Endodermal cell (in vitro differentiated cells): ENCODE measurements around the gene AUTS2. TPM values are rescaled to one million over a fixed set of nuclear protein-coding genes. Genes with fewer than 3 reads are reported as not detected.

ENCODE experiments used
- DNase-seq: peaks from one replicate; pipeline ENCODE4 v3.0.0-alpha.2; 2017
- H3K27ac ChIP-seq: 2 replicates; pipeline ENCODE4 v1.5.1; 2013; ENCODE audit warnings: mild to moderate bottlenecking, low read depth, low read length, moderate library complexity
- H3K27me3 ChIP-seq: 2 replicates; pipeline ENCODE4 v1.6.1; 2013; ENCODE audit warnings: mild to moderate bottlenecking, low read length, moderate library complexity; ENCODE audit not compliant: insufficient read depth, control insufficient read depth, poor library complexity, severe bottlenecking
- H3K36me3 ChIP-seq: 2 replicates; pipeline ENCODE4 v1.7.0; 2013; ENCODE audit warnings: mild to moderate bottlenecking, low read length, moderate library complexity; ENCODE audit not compliant: control insufficient read depth, insufficient read depth
- H3K4me1 ChIP-seq: one replicate; pipeline ENCODE4 v1.7.0; 2013; ENCODE audit warnings: low read length; ENCODE audit not compliant: control insufficient read depth, insufficient read depth
- H3K4me3 ChIP-seq: 2 replicates; pipeline ENCODE4 v1.5.1; 2013; ENCODE audit warnings: mild to moderate bottlenecking, low read length, moderate library complexity
- H3K9ac ChIP-seq: 2 replicates; pipeline ENCODE4 v1.6.1; 2013; ENCODE audit warnings: mild to moderate bottlenecking, low read length, moderate library complexity; ENCODE audit not compliant: poor library complexity, severe bottlenecking; ENCODE audit errors: extremely low read depth
- H3K9me3 ChIP-seq: 2 replicates; pipeline ENCODE4 v1.6.1; 2013; ENCODE audit warnings: mild to moderate bottlenecking, low read length, moderate library complexity; ENCODE audit not compliant: control insufficient read depth
- H3K27ac Mint-ChIP-seq: 2 replicates; pipeline ENCODE4 v1.8.0; 2020; ENCODE audit warnings: mixed read lengths
- H3K27me3 Mint-ChIP-seq: 2 replicates; pipeline ENCODE4 v1.8.0; 2021; ENCODE audit warnings: mild to moderate bottlenecking, mixed read lengths; ENCODE audit not compliant: insufficient read depth
- H3K36me3 Mint-ChIP-seq: 2 replicates; pipeline ENCODE4 v1.8.0; 2020; ENCODE audit warnings: low read depth, mixed read lengths
- H3K4me1 Mint-ChIP-seq: 2 replicates; pipeline ENCODE4 v1.8.0; 2020; ENCODE audit warnings: mixed read lengths
- H3K4me3 Mint-ChIP-seq: 2 replicates; pipeline ENCODE4 v1.8.0; 2020; ENCODE audit warnings: mild to moderate bottlenecking, moderate library complexity, mixed read lengths
- H3K9me3 Mint-ChIP-seq: 2 replicates; pipeline ENCODE4 v1.8.0; 2020; ENCODE audit warnings: mild to moderate bottlenecking, mixed read lengths
- CTCF ChIP-seq: fragments of 200-600 bp; sonication (generic); conservative IDR thresholded peaks from 2 replicates; pipeline ENCODE4 v1.5.0; 2021; ENCODE audit warnings: antibody characterized with exemption, mild to moderate bottlenecking
- WGBS, 2 experiments: methylation state at CpG; one replicate each; pipeline versions ENCODE4 v1.1.5 to v1.1.7; 2013; ENCODE audit warnings: missing lambda C conversion rate in 2 of 2, mixed read lengths in 1 of 2; ENCODE audit not compliant: insufficient coverage in 1 of 2, insufficient read length in 1 of 2; 5-methylcytosine and 5-hydroxymethylcytosine counted together
- total RNA-seq, 2 donors: library from RNA; stranded (reverse); fragmentation: NEBNext Ultra II Directional in 1 of 2; extraction: Animal tissue kit (Norgen Biotek cat#: 25700) in 1 of 2; gene quantifications; 2 replicates in 1 of 2; 3 replicates in 1 of 2; pipeline ENCODE4 v1.2.1, GENCODE V29; 2021

AUTS2 gene
- total RNA-seq, 2 donors from 2014 or later: 76.8 to 106 TPM

- no peaks in the 10 kb centered on the region for H3K9me3 Mint-ChIP-seq
- no peaks in the 10 kb centered on the region for H3K9me3 ChIP-seq
- no peak overlapping the region for H3K9ac ChIP-seq
- H3K4me3 ChIP-seq: no peak overlapping the region
- H3K27ac ChIP-seq: no peak overlapping the region
- no peak for DNase-seq
- no peak overlapping the region for H3K27ac Mint-ChIP-seq
- H3K4me1 Mint-ChIP-seq: peaks cover 21% of the 10 kb centered on the region
- H3K4me1 ChIP-seq: peaks cover 2% of the 10 kb centered on the region
- H3K36me3 ChIP-seq: peaks cover 97% of the 10 kb centered on the region
- no peaks in the 10 kb centered on the region for H3K27me3 ChIP-seq
- no peaks in the 10 kb centered on the region for H3K27me3 Mint-ChIP-seq
- TF ChIP-seq CTCF: peak; percentile 39
- WGBS, 2 experiments: 93 to 97% methylated on average over 8 to 10 of the region's 10 CpGs
- H3K4me3 Mint-ChIP-seq: no peak overlapping the region
- peaks cover 65% of the 10 kb centered on the region for H3K36me3 Mint-ChIP-seq
Measured at GRCh38 chr7:70771451-70771850, 1173.2 kb downstream of the AUTS2 start.

DNA sequence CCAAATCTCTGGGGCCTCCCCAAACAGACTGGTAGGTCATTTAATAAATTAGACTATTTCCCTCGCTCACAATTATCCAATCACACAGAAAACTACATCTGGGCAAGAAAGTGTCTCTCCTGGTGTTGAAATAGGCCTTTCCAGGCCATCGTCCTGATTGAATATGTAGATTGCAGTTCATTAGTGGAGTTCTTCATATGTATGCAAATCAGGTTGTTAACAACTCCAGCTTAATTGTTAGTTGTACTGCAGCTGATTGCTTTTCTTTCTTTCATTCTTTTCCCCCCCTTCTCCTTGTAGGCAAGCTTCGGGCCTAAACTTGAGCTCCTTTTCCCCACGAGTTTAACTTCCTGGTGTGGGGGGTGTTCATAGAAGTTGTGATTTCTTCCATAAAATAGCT is 1174.6 kb downstream of the AUTS2 start:
- no peaks in the 10 kb centered on the region for H3K27me3 Mint-ChIP-seq
- WGBS, 2 experiments: 83% methylated on average over 4 of the region's 4 CpGs; no CpG with 5 or more reads in 1 of the 2 experiments
- peaks cover 21% of the 10 kb centered on the region for H3K4me1 Mint-ChIP-seq
- no peak overlapping the region for H3K4me3 ChIP-seq
- no peak overlapping the region for H3K4me3 Mint-ChIP-seq
- no peak overlapping the region for H3K27ac ChIP-seq
- no peaks in the 10 kb centered on the region for H3K27me3 ChIP-seq
- no peaks in the 10 kb centered on the region for H3K9me3 ChIP-seq
- TF ChIP-seq CTCF: no peak
- no peaks in the 10 kb centered on the region for H3K9me3 Mint-ChIP-seq
- H3K9ac ChIP-seq: no peak overlapping the region
- H3K36me3 ChIP-seq: peaks cover 97% of the 10 kb centered on the region
- H3K27ac Mint-ChIP-seq: no peak overlapping the region
- peaks cover 67% of the 10 kb centered on the region for H3K36me3 Mint-ChIP-seq
- peaks cover 2% of the 10 kb centered on the region for H3K4me1 ChIP-seq
- DNase-seq: peak; percentile 32

DNA sequence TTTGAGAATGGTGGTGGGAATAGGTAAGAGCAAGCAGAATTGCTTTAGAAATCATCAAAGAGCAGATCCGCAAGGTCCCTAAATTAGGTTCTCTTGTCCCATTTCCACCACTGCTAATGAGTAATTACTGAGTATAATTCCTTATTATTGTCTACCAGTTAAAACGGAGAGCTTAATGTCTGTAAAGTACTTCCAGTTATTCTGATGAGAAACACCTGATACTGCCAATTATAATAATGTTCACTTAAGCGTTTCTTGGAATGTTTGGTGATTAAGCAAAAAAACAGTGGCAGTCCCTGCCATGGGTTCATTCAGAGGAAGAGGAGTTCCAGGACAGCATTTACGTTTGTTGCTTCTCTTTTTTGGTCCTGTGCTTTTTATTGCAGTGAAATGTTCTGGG is 1175.1 kb downstream of the AUTS2 start:
- H3K4me1 ChIP-seq: peaks cover 2% of the 10 kb centered on the region
- TF ChIP-seq CTCF: no peak
- no peak overlapping the region for H3K9ac ChIP-seq
- H3K4me3 ChIP-seq: no peak overlapping the region
- peaks cover 97% of the 10 kb centered on the region for H3K36me3 ChIP-seq
- Mint-ChIP-seq H3K9me3 (no peaks in the 10 kb centered on the region), H3K27me3 (no peaks in the 10 kb centered on the region), H3K36me3 (peaks cover 67% of the 10 kb centered on the region), H3K4me3 (no peak overlapping the region), H3K4me1 (peaks cover 21% of the 10 kb centered on the region), H3K27ac (no peak overlapping the region)
- H3K27ac ChIP-seq: no peak overlapping the region
- no peaks in the 10 kb centered on the region for H3K27me3 ChIP-seq
- no peak for DNase-seq
- WGBS, 2 experiments: 90 to 91% methylated on average over 4 of the region's 4 CpGs
- H3K9me3 ChIP-seq: no peaks in the 10 kb centered on the region
